Measurements from ENCODE around the gene RBM22. TPM values are rescaled to one million over a fixed set of nuclear protein-coding genes. Genes with fewer than 3 reads are reported as not detected.

The RBM22 gene
- total RNA-seq, 5 donors from 2014 or later (not counting 1 experiment from before 2014, with no cell fraction given): 73.3 to 98.8 (median 82.3) TPM

GRCh38 chr5:150641006-150641570, 59.8 kb downstream of the RBM22 start:
- H3K4me3 Mint-ChIP-seq: no peak overlapping the region
- ATAC-seq (replicated peaks in 1 of 4) (no peak), DNase-seq (no peak)
- H3K9me3 ChIP-seq: no peaks in the 10 kb centered on the region
- H3K27me3 ChIP-seq (replicated peaks in 1 of 2; ENCODE audit: control insufficient read depth in 2 of 2, extremely low read depth in 1 of 2, insufficient read depth in 2 of 2, low read length in 1 of 2): peaks cover 0 to 30% of the 10 kb centered on the region in 2 experiments
- H3K36me3 ChIP-seq (ENCODE audit: control insufficient read depth in 2 of 2, extremely low read depth in 1 of 2, insufficient read depth in 1 of 2, low read length in 1 of 2): no peaks in the 10 kb centered on the region
- H3K27ac Mint-ChIP-seq: no peak overlapping the region
- no peak overlapping the region for H3K4me3 ChIP-seq (ENCODE audit: control insufficient read depth in 1 of 2, extremely low read depth in 1 of 2, low read length in 1 of 2)
- H3K27me3 Mint-ChIP-seq: peaks cover 10 to 13% of the 10 kb centered on the region in 2 donors
- CTCF ChIA-PET: no interaction called here
- H3K36me3 Mint-ChIP-seq: no peaks in the 10 kb centered on the region
- no peaks in the 10 kb centered on the region for H3K4me1 Mint-ChIP-seq
- 89% methylated on average over 2 of the region's 9 CpGs for WGBS (ENCODE audit: insufficient coverage)
- H3K9me3 Mint-ChIP-seq: no peaks in the 10 kb centered on the region
- no peaks in the 10 kb centered on the region for H3K4me1 ChIP-seq (ENCODE audit: control insufficient read depth in 1 of 2, extremely low read depth in 1 of 2, insufficient read depth in 2 of 2, low read length in 2 of 2)
- POLR2A ChIA-PET: no interaction called here
- no peak overlapping the region for H3K27ac ChIP-seq (ENCODE audit: low read length)

Other genes starting within 250 kb of the RBM22 start
- gene NDST1, start 192.9 kb downstream of the RBM22 start, total RNA-seq: 1 to 10 TPM in 3 of 5 donors, under 1 TPM in 2; 0.83 to 2.0 (median 1.2) TPM
- gene SYNPO, start 60.4 kb downstream of the RBM22 start, total RNA-seq: 1 to 10 TPM in 3 of 5 donors, under 1 TPM in 2; 0.09 to 1.9 (median 1.0) TPM
- gene MYOZ3, start 39.8 kb downstream of the RBM22 start, total RNA-seq: not detected
- 10 to 100 TPM; 36.9 to 79.8 (median 38.4) TPM for gene DCTN4, start 58.0 kb upstream of the RBM22 start, total RNA-seq
- gene SMIM3, start 77.7 kb upstream of the RBM22 start, total RNA-seq: 1 to 10 TPM; 2.8 to 9.1 (median 5.7) TPM
- gene IRGM, start 145.5 kb upstream of the RBM22 start, total RNA-seq: 1 to 10 TPM; 2.1 to 3.9 (median 2.9) TPM
- 1 to 10 TPM in 4 of 5 donors, under 1 TPM in 1; 0.86 to 2.8 (median 1.5) TPM for gene ZNF300, start 203.9 kb upstream of the RBM22 start, total RNA-seq